C4-2B (cell line): ENCODE data around the gene NEO1.

Experiments
- CTCF ChIP-seq: fragments of 450-650 bp; conservative IDR thresholded peaks from 2 replicates; pipeline ENCODE4 v1.5.1; 2017; ENCODE audit warnings: mild to moderate bottlenecking
- ZFX ChIP-seq: fragments of 450-650 bp; IDR thresholded peaks from 2 replicates; pipeline ENCODE4 v1.6.1; 2017

- no peak for TF ChIP-seq CTCF
- no peak for TF ChIP-seq ZFX
Observed at GRCh38 chr15:73134196-73134595, 81.9 kb downstream of the NEO1 start.
